ENCODE data around the gene BRPF1. TPM values are rescaled to one million over a fixed set of nuclear protein-coding genes. Genes with fewer than 3 reads are reported as not detected.

Gene BRPF1
- total RNA-seq, 1 donor from 2014 or later: 12.1 TPM

- H3K4me1 ChIP-seq: peaks cover 8% of the 10 kb centered on the region
- no peak overlapping the region for H3K9ac ChIP-seq
- TF ChIP-seq EZH2phosphoT487 (IDR thresholded peaks at IDR 0.05) (no peak), CTCF (IDR thresholded peaks at IDR 0.05) (no peak), EZH2 (IDR thresholded peaks at IDR 0.05) (no peak)
- Mint-ChIP-seq H3K4me3 (no peak overlapping the region), H3K27ac (no peak overlapping the region), H3K27me3 (ENCODE audit: insufficient read depth, low read depth) (peaks cover 11% of the 10 kb centered on the region), H3K9me3 (no peaks in the 10 kb centered on the region), H3K4me1 (no peaks in the 10 kb centered on the region), H3K36me3 (no peaks in the 10 kb centered on the region)
- no peaks in the 10 kb centered on the region for H3K36me3 ChIP-seq
- H3K9me3 ChIP-seq (ENCODE audit: low read depth): no peaks in the 10 kb centered on the region
- no peak overlapping the region for H2AFZ ChIP-seq (replicated peaks)
- no peak overlapping the region for H3K27ac ChIP-seq
- H3K79me2 ChIP-seq (ENCODE audit: low read depth): no peaks in the 10 kb centered on the region
- no peaks in the 10 kb centered on the region for H3F3A ChIP-seq (ENCODE audit: low read depth)
- H4K20me1 ChIP-seq (ENCODE audit: low read depth): no peaks in the 10 kb centered on the region
- no peak overlapping the region for H3K4me3 ChIP-seq
- H3K4me2 ChIP-seq: no peak overlapping the region
- no peak for DNase-seq (ENCODE audit: low spot score)
- H3K27me3 ChIP-seq: peaks cover 14% of the 10 kb centered on the region
These were observed 13.4 kb upstream of the BRPF1 start for GRCh38 chr3:9718118-9718517.

- Histone ChIP-seq H3K79me2 (ENCODE audit: low read depth) (no peaks in the 10 kb centered on the region), H3K36me3 (no peaks in the 10 kb centered on the region), H3K27ac (no peak overlapping the region), H3F3A (ENCODE audit: low read depth) (no peaks in the 10 kb centered on the region), H2AFZ (replicated peaks) (no peak overlapping the region), H4K20me1 (ENCODE audit: low read depth) (no peaks in the 10 kb centered on the region), H3K9ac (no peak overlapping the region), H3K4me1 (no peaks in the 10 kb centered on the region), H3K9me3 (ENCODE audit: low read depth) (no peaks in the 10 kb centered on the region), H3K4me2 (no peak overlapping the region), H3K27me3 (peaks cover 11% of the 10 kb centered on the region), H3K4me3 (no peak overlapping the region)
- Mint-ChIP-seq H3K4me3 (no peak overlapping the region), H3K27me3 (ENCODE audit: insufficient read depth, low read depth) (peaks cover 4% of the 10 kb centered on the region), H3K36me3 (no peaks in the 10 kb centered on the region), H3K9me3 (no peaks in the 10 kb centered on the region), H3K27ac (no peak overlapping the region), H3K4me1 (no peaks in the 10 kb centered on the region)
- no peak for DNase-seq (ENCODE audit: low spot score)
- TF ChIP-seq EZH2phosphoT487 (IDR thresholded peaks at IDR 0.05): no peak
- TF ChIP-seq EZH2 (IDR thresholded peaks at IDR 0.05): no peak
- TF ChIP-seq CTCF (IDR thresholded peaks at IDR 0.05): no peak
These were observed 10.4 kb upstream of the BRPF1 start for GRCh38 chr3:9721015-9721699.

- Histone ChIP-seq H3F3A (ENCODE audit: low read depth) (no peaks in the 10 kb centered on the region), H3K27me3 (peaks cover 11% of the 10 kb centered on the region), H3K9ac (no peak overlapping the region), H3K79me2 (ENCODE audit: low read depth) (no peaks in the 10 kb centered on the region), H4K20me1 (ENCODE audit: low read depth) (no peaks in the 10 kb centered on the region), H3K4me2 (no peak overlapping the region), H3K4me3 (no peak overlapping the region), H3K4me1 (no peaks in the 10 kb centered on the region), H3K9me3 (ENCODE audit: low read depth) (no peaks in the 10 kb centered on the region), H3K27ac (no peak overlapping the region), H3K36me3 (no peaks in the 10 kb centered on the region), H2AFZ (replicated peaks) (no peak overlapping the region)
- no peaks in the 10 kb centered on the region for H3K36me3 Mint-ChIP-seq
- peaks cover 4% of the 10 kb centered on the region for H3K27me3 Mint-ChIP-seq (ENCODE audit: insufficient read depth, low read depth)
- H3K27ac Mint-ChIP-seq: no peak overlapping the region
- no peak for TF ChIP-seq EZH2phosphoT487 (IDR thresholded peaks at IDR 0.05)
- TF ChIP-seq CTCF (IDR thresholded peaks at IDR 0.05): no peak
- no peak for TF ChIP-seq EZH2 (IDR thresholded peaks at IDR 0.05)
- no peak for DNase-seq (ENCODE audit: low spot score)
- H3K4me1 Mint-ChIP-seq: no peaks in the 10 kb centered on the region
- H3K4me3 Mint-ChIP-seq: no peak overlapping the region
- no peaks in the 10 kb centered on the region for H3K9me3 Mint-ChIP-seq
These were observed 9.9 kb upstream of the BRPF1 start for GRCh38 chr3:9721700-9722060.
